IMR-90 (cell line): ENCODE measurements around the gene HEXIM1.

ENCODE experiments used
- CEBPB ChIP-seq: IDR thresholded peaks from 2 replicates; pipeline ENCODE4 v1.6.1; 2012; ENCODE audit warnings: low read depth, low read length, improper control_type of control experiment
- CTCF ChIP-seq: conservative IDR thresholded peaks from 2 replicates; pipeline ENCODE4 v1.5.1; 2012; ENCODE audit warnings: mild to moderate bottlenecking, low read depth, low read length, improper control_type of control experiment
- MAZ ChIP-seq: IDR thresholded peaks from 2 replicates; pipeline ENCODE4 v1.6.1; 2012; ENCODE audit warnings: low read depth, mild to moderate bottlenecking, low read length, improper control_type of control experiment, moderate library complexity, borderline replicate concordance
- POLR2A ChIP-seq: IDR thresholded peaks from 2 replicates; pipeline ENCODE4 v1.6.1; 2012; ENCODE audit warnings: mild to moderate bottlenecking, low read depth, low read length

GRCh38 chr17:45108051-45108450 lies 40.2 kb upstream of the HEXIM1 start:
- TF ChIP-seq CTCF (no peak), POLR2A (no peak), CEBPB (no peak), MAZ (no peak)
